WERI-Rb-1 (cell line): ENCODE results near the gene WNT7B.

Experiments used
- DNase-seq: peaks from one replicate; pipeline ENCODE4 v3.0.0-alpha.2; 2020
- H3K27ac ChIP-seq: fragments of 250-450 bp; sonication (Bioruptor Pico); 2 replicates; pipeline ENCODE4 v1.5.1; 2020; ENCODE audit warnings: mild to moderate bottlenecking, moderate library complexity
- H3K27me3 ChIP-seq: fragments of 250-450 bp; sonication (Bioruptor Pico); 2 replicates; pipeline ENCODE4 v1.5.1; 2021; ENCODE audit warnings: mild to moderate bottlenecking, low read depth, moderate library complexity; ENCODE audit not compliant: insufficient read depth, severe bottlenecking
- H3K36me3 ChIP-seq: fragments of 250-450 bp; sonication (Bioruptor Pico); 2 replicates; pipeline ENCODE4 v1.5.1; 2020; ENCODE audit warnings: mild to moderate bottlenecking, moderate library complexity
- H3K4me3 ChIP-seq: 2 replicates; pipeline ENCODE4 v1.5.1; 2011; ENCODE audit warnings: low read depth, mild to moderate bottlenecking, control low read depth, low read length
- H3K9me3 ChIP-seq: fragments of 250-450 bp; sonication (Bioruptor Pico); 2 replicates; pipeline ENCODE4 v1.5.1; 2021; ENCODE audit warnings: mild to moderate bottlenecking, moderate library complexity; ENCODE audit not compliant: severe bottlenecking
- TF ChIP-seq, protein P1 (sequence below): IDR thresholded peaks from 2 replicates; pipeline ENCODE4 v1.5.1; 2011; ENCODE audit warnings: low read depth, mild to moderate bottlenecking, control low read depth, inconsistent platforms, low read length

Gene WNT7B

GRCh38 chr22:45932071-45932470 lies 44.9 kb downstream of the WNT7B start:
- no peak for DNase-seq
- H3K4me3 ChIP-seq = no peak overlapping the region
- no peaks in the 10 kb centered on the region for H3K36me3 ChIP-seq
- H3K27me3 ChIP-seq = peaks cover 94% of the 10 kb centered on the region
- TF ChIP-seq, protein P1, sequence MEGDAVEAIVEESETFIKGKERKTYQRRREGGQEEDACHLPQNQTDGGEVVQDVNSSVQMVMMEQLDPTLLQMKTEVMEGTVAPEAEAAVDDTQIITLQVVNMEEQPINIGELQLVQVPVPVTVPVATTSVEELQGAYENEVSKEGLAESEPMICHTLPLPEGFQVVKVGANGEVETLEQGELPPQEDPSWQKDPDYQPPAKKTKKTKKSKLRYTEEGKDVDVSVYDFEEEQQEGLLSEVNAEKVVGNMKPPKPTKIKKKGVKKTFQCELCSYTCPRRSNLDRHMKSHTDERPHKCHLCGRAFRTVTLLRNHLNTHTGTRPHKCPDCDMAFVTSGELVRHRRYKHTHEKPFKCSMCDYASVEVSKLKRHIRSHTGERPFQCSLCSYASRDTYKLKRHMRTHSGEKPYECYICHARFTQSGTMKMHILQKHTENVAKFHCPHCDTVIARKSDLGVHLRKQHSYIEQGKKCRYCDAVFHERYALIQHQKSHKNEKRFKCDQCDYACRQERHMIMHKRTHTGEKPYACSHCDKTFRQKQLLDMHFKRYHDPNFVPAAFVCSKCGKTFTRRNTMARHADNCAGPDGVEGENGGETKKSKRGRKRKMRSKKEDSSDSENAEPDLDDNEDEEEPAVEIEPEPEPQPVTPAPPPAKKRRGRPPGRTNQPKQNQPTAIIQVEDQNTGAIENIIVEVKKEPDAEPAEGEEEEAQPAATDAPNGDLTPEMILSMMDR = no peak
- no peaks in the 10 kb centered on the region for H3K9me3 ChIP-seq
- no peak overlapping the region for H3K27ac ChIP-seq

- peaks cover 92% of the 10 kb centered on the region for H3K27me3 ChIP-seq
Measured at GRCh38 chr22:45931042-45931441, 45.9 kb downstream of the WNT7B start.

GRCh38 chr22:45930324-45930723 lies 46.6 kb downstream of the WNT7B start:
- H3K27me3 ChIP-seq = peaks cover 86% of the 10 kb centered on the region
- TF ChIP-seq, protein P1 = no peak
- no peaks in the 10 kb centered on the region for H3K9me3 ChIP-seq
- H3K36me3 ChIP-seq = no peaks in the 10 kb centered on the region
- DNase-seq = no peak
- H3K27ac ChIP-seq = no peak overlapping the region
- no peak overlapping the region for H3K4me3 ChIP-seq

More at GRCh38 chr22:45931042-45931441, 45.9 kb downstream of the WNT7B start:
- no peak for DNase-seq
- Histone ChIP-seq H3K27ac (no peak overlapping the region), H3K36me3 (no peaks in the 10 kb centered on the region), H3K4me3 (no peak overlapping the region), H3K9me3 (no peaks in the 10 kb centered on the region)
- TF ChIP-seq, protein P1 = no peak

DNA sequence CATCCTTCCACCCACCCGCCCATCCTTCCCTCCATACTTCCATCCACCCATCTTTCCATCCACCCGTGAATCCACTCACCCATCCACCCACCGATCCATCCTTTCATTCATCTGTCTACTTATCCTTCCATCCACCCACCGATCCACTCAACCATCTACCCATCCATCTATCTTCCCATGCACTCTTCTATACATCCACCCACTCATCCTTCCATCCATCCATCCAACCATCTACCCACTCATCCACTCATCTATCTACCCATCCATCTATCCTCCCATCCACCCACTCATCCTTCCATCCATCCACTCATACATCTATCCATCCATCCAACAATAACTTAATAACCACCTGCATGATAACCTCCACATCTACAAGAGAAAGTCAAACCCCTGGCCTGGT lies 47.3 kb downstream of the WNT7B start:
- no peaks in the 10 kb centered on the region for H3K36me3 ChIP-seq
- peaks cover 79% of the 10 kb centered on the region for H3K27me3 ChIP-seq
- no peaks in the 10 kb centered on the region for H3K9me3 ChIP-seq
- no peak overlapping the region for H3K4me3 ChIP-seq
- TF ChIP-seq, protein P1 = no peak
- no peak overlapping the region for H3K27ac ChIP-seq
- no peak for DNase-seq

DNA sequence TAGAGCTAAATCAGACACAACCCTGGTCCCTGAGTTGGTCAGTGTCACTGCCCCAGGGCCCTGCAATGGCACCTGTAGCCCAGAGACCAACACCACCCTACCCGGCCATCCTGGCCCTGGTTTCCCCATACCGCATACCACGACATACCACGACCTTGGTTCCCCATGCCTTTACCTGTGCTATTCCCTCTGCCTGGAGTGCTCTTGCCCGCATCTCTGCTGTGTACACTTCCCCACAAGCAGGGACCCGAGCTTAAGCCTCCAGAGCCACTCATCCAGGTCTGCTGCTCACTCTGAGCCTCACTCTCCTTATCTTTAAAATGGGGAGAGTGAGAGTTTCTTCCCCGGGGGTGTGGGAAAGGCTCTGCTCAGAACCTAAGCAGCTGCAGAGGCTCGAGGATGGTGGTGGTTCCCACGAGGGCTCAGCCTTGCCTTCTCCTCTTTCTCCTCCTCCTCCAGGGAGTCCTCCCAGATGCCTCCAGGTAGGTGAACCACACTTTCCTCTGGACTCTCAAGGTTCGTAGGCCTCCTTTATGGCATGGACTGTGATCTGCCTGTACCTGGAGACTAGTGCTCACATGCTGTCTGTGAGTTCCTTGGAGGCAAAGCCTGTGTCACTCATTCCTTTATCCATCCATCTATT lies 48.1 kb downstream of the WNT7B start:
- TF ChIP-seq, protein P1 = no peak
- H3K27ac ChIP-seq = no peak overlapping the region
- no peaks in the 10 kb centered on the region for H3K36me3 ChIP-seq
- DNase-seq = no peak
- no peak overlapping the region for H3K4me3 ChIP-seq
- H3K9me3 ChIP-seq = no peaks in the 10 kb centered on the region
- peaks cover 76% of the 10 kb centered on the region for H3K27me3 ChIP-seq

DNA sequence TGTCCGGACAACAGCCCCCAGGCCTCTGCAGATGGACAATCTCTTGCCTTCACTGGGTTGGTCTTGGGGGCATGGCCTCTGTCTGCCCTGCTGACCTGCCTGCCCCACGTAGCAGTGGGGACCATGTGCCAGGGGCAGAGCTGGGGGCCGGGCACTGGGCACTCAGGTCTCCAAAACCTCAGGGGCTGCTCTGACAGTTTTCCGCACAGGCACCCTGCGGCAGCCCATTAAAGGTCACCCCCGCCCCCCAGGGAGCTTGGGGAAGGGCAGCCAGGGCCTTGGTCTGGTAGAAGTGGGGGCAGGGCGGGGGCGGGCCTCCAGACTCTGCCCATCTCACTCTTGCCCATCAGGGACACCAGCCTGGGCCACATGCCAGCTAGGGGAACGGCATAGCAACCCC lies 49.9 kb downstream of the WNT7B start:
- Histone ChIP-seq H3K9me3 (no peaks in the 10 kb centered on the region), H3K4me3 (no peak overlapping the region), H3K27me3 (peaks cover 76% of the 10 kb centered on the region), H3K27ac (no peak overlapping the region), H3K36me3 (no peaks in the 10 kb centered on the region)
- DNase-seq = no peak
- TF ChIP-seq, protein P1 = no peak
